SK-N-SH (cell line): ENCODE measurements around the gene NPEPL1. TPM values are rescaled to one million over a fixed set of nuclear protein-coding genes. Genes with fewer than 3 reads are reported as not detected.

ENCODE experiments used
- CTCF ChIA-PET: fragments of 300-600, 350-600 bp; formaldehyde crosslinking; extraction: SDS; loops from one replicate; lab custom pipeline; 2021; lab: Yijun Ruan, JAX
- POLR2A ChIA-PET: fragments of 350-600 bp; sonication (Branson Sonifier 250); formaldehyde crosslinking; extraction: SDS; loops from one replicate; lab custom pipeline; 2020; ENCODE audit warnings: antibody characterized with exemption, inconsistent platforms; lab: Yijun Ruan, JAX
- DNase-seq: peaks from one replicate; pipeline ENCODE4 v3.0.0; 2012
- H2AFZ ChIP-seq: fragments of 200-600 bp; sonication (generic); 2 replicates; pipeline ENCODE4 v1.8.1; 2016; ENCODE audit warnings: antibody characterized with exemption, mild to moderate bottlenecking, low read depth
- H3F3A ChIP-seq: fragments of 200-600 bp; sonication (generic); replicated peaks from 2 replicates; pipeline ENCODE3; 2016; ENCODE audit warnings: antibody characterized with exemption, mild to moderate bottlenecking; ENCODE audit not compliant: insufficient read depth
- H3K27ac ChIP-seq, 2 experiments: fragments of 200-500 bp in 1 of 2; fragments of 200-600 bp in 1 of 2; sonication (Bioruptor generic) in 1 of 2; sonication (generic), shearing (Covaris generic) in 1 of 2; 2 replicates each; pipeline versions ENCODE4 v1.5.1 to v1.6.1; 2014 to 2016; ENCODE audit warnings: low read depth in 2 of 2, inconsistent platforms in 1 of 2, low read length in 1 of 2, mild to moderate bottlenecking in 1 of 2, mixed read lengths in 1 of 2
- H3K27me3 ChIP-seq: fragments of 200-600 bp; sonication (generic), shearing (Covaris generic); 2 replicates; pipeline ENCODE4 v1.6.1; 2016; ENCODE audit warnings: mixed run types; ENCODE audit not compliant: insufficient read depth
- H3K36me3 ChIP-seq, 2 experiments: fragments of 200-500 bp in 1 of 2; fragments of 200-600 bp in 1 of 2; sonication (Bioruptor generic) in 1 of 2; sonication (generic) in 1 of 2; replicated peaks in 1 of 2; 2 replicates each; pipeline versions ENCODE3 to v1.5.1; 2014 to 2016; ENCODE audit warnings: low read length in 1 of 2, mild to moderate bottlenecking in 1 of 2; ENCODE audit not compliant: insufficient read depth in 2 of 2, control insufficient read depth in 1 of 2
- H3K4me1 ChIP-seq, 2 experiments: fragments of 200-500 bp in 1 of 2; fragments of 200-600 bp in 1 of 2; sonication (Bioruptor generic) in 1 of 2; sonication (generic), shearing (Covaris generic) in 1 of 2; 2 replicates each; pipeline versions ENCODE4 v1.5.1 to v1.6.1; 2014 to 2016; ENCODE audit warnings: low read depth in 1 of 2, low read length in 1 of 2, mixed run types in 1 of 2; ENCODE audit not compliant: insufficient read depth in 2 of 2, control insufficient read depth in 1 of 2
- H3K4me2 ChIP-seq: fragments of 200-600 bp; sonication (generic), shearing (Covaris generic); 2 replicates; pipeline ENCODE4 v1.6.1; 2017; ENCODE audit warnings: mixed run types
- H3K4me3 ChIP-seq, 2 experiments: fragments of 200-500 bp in 1 of 2; fragments of 200-600 bp in 1 of 2; sonication (Bioruptor generic) in 1 of 2; sonication (generic), shearing (Covaris generic) in 1 of 2; 2 replicates each; pipeline versions ENCODE4 v1.5.1 to v1.8.1; 2014 to 2016; ENCODE audit warnings: low read depth in 2 of 2, inconsistent platforms in 1 of 2, low read length in 1 of 2, mild to moderate bottlenecking in 1 of 2, mixed read lengths in 1 of 2, moderate library complexity in 1 of 2
- H3K79me2 ChIP-seq: fragments of 200-600 bp; sonication (generic); 2 replicates; pipeline ENCODE4 v1.8.1; 2017; ENCODE audit warnings: mild to moderate bottlenecking; ENCODE audit not compliant: insufficient read depth
- H3K9ac ChIP-seq: fragments of 200-600 bp; sonication (generic); 2 replicates; pipeline ENCODE4 v1.6.1; 2017; ENCODE audit warnings: mixed run types
- H3K9me2 ChIP-seq: fragments of 200-600 bp; sonication (generic); 2 replicates; pipeline ENCODE4 v1.6.1; 2017; ENCODE audit warnings: mixed run types
- H3K9me3 ChIP-seq: fragments of 200-600 bp; sonication (generic); 2 replicates; pipeline ENCODE4 v1.6.1; 2017; ENCODE audit warnings: mixed run types, mild to moderate bottlenecking, moderate library complexity
- H4K20me1 ChIP-seq: fragments of 200-600 bp; sonication (generic); 2 replicates; pipeline ENCODE4 v1.6.1; 2017; ENCODE audit warnings: mild to moderate bottlenecking, mixed run types; ENCODE audit not compliant: insufficient read depth
- CHD2 ChIP-seq: fragments of 150-350 bp; IDR thresholded peaks from 2 replicates; pipeline ENCODE4 v1.6.1; 2018; ENCODE audit warnings: low read length; ENCODE audit not compliant: partially characterized antibody
- CTCF ChIP-seq: fragments of 200-600 bp; sonication (generic); IDR thresholded peaks from 2 replicates; pipeline ENCODE4 v1.6.1; 2017; ENCODE audit warnings: antibody characterized with exemption, mild to moderate bottlenecking, moderate library complexity
- FOSL2 ChIP-seq: IDR thresholded peaks from 2 replicates; pipeline ENCODE4 v1.4.0; 2012; ENCODE audit warnings: low read depth, mild to moderate bottlenecking, moderate library complexity, borderline replicate concordance
- GATA2 ChIP-seq: sonication (generic); formaldehyde crosslinking; IDR thresholded peaks from 2 replicates; pipeline ENCODE4 v1.5.0; 2020; ENCODE audit warnings: mild to moderate bottlenecking, missing genetic modification reagents
- IRF3 ChIP-seq: fragments of 150-350 bp; IDR thresholded peaks from 2 replicates; pipeline ENCODE4 v1.6.1; 2016; ENCODE audit warnings: mild to moderate bottlenecking, low read depth, low read length
- MAX ChIP-seq: IDR thresholded peaks from 2 replicates; pipeline ENCODE4 v1.4.0; 2012; ENCODE audit warnings: low read depth
- MEF2A ChIP-seq: IDR thresholded peaks from 2 replicates; pipeline ENCODE4 v1.4.0; 2012; ENCODE audit warnings: low read depth, borderline replicate concordance
- MXI1 ChIP-seq: IDR thresholded peaks from 2 replicates; pipeline ENCODE4 v1.6.1; 2012; ENCODE audit warnings: mild to moderate bottlenecking, low read depth, low read length, improper control_type of control experiment
- RXRA ChIP-seq: IDR thresholded peaks from 2 replicates; pipeline ENCODE4 v1.4.0; 2012; ENCODE audit warnings: low read depth, mild to moderate bottlenecking, borderline replicate concordance
- SMC3 ChIP-seq: IDR thresholded peaks from 2 replicates; pipeline ENCODE4 v1.6.1; 2012; ENCODE audit warnings: low read depth, low read length, improper control_type of control experiment
- TAF1 ChIP-seq: IDR thresholded peaks from 2 replicates; pipeline ENCODE4 v1.6.1; 2012; ENCODE audit warnings: low read depth, mild to moderate bottlenecking, low read length, moderate library complexity, borderline replicate concordance
- USF2 ChIP-seq: fragments of 150-350 bp; IDR thresholded peaks from 2 replicates; pipeline ENCODE4 v1.6.1; 2017; ENCODE audit warnings: antibody characterized with exemption, low read length, low read depth, borderline replicate concordance
- ZBTB33 ChIP-seq: IDR thresholded peaks from 2 replicates; pipeline ENCODE4 v1.4.0; 2012; ENCODE audit warnings: low read depth, borderline replicate concordance
- WGBS: methylation state at CpG from one replicate; pipeline ENCODE4 v1.1.6; 2017; ENCODE audit warnings: low lambda C conversion rate; 5-methylcytosine and 5-hydroxymethylcytosine counted together
- polyA plus RNA-seq, 3 experiments: library from polyadenylated mRNA; depleted of rRNA; stranded (reverse); fragments of >200 nt; gene quantifications; 2 replicates each; pipeline ENCODE4 v1.2.3, GENCODE V29; 2012

Gene NPEPL1
- polyA plus RNA-seq, 1 of the 3 experiments (the other 2 are of a cell fraction), result 2.8 TPM

- Histone ChIP-seq H3K9ac (no peak overlapping the region), H3K27ac (no peak overlapping the region), H3K36me3 (peaks cover 3 to 6% of the 10 kb centered on the region in 2 experiments), H3K9me3 (no peaks in the 10 kb centered on the region), H3K4me1 (peaks cover 0 to 3% of the 10 kb centered on the region in 2 experiments; a peak in 1 of 4 replicates), H3K79me2 (no peaks in the 10 kb centered on the region; the same call in 1 of the 2 replicates), H3K27me3 (no peaks in the 10 kb centered on the region), H2AFZ (no peak overlapping the region), H3K4me2 (no peak overlapping the region), H3F3A (no peaks in the 10 kb centered on the region), H4K20me1 (no peaks in the 10 kb centered on the region), H3K9me2 (no peaks in the 10 kb centered on the region), H3K4me3 (no peak overlapping the region)
- peak; percentile 16 for DNase-seq
- ChIA-PET CTCF (no interaction called here), POLR2A (no interaction called here)
- TF ChIP-seq CTCF (no peak), USF2 (no peak), CHD2 (no peak), MEF2A (no peak), SMC3 (no peak)
- 86% methylated on average over 11 of the region's 28 CpGs for WGBS
Measured at GRCh38 chr20:58708246-58708931, 15.8 kb downstream of the NPEPL1 start.

GRCh38 chr20:58709013-58709702 lies 16.6 kb downstream of the NPEPL1 start:
- Histone ChIP-seq H2AFZ (no peak overlapping the region), H4K20me1 (no peaks in the 10 kb centered on the region), H3K79me2 (no peaks in the 10 kb centered on the region; the same call in 1 of the 2 replicates), H3K9me2 (no peaks in the 10 kb centered on the region), H3F3A (no peaks in the 10 kb centered on the region), H3K27me3 (no peaks in the 10 kb centered on the region), H3K9ac (no peak overlapping the region), H3K4me1 (peaks cover 0 to 3% of the 10 kb centered on the region in 2 experiments; a peak in 1 of 4 replicates), H3K9me3 (no peaks in the 10 kb centered on the region), H3K36me3 (peaks cover 0 to under 1% of the 10 kb centered on the region in 2 experiments), H3K4me3 (no peak overlapping the region), H3K4me2 (no peak overlapping the region), H3K27ac (no peak overlapping the region)
- ChIA-PET POLR2A (no interaction called here), CTCF (no interaction called here)
- 93% methylated on average over 8 of the region's 9 CpGs for WGBS
- peak; percentile 19 for DNase-seq
- TF ChIP-seq MAX, result no peak
- TF ChIP-seq TAF1, result no peak
- TF ChIP-seq FOSL2, result no peak
- no peak for TF ChIP-seq SMC3
- no peak for TF ChIP-seq ZBTB33
- no peak for TF ChIP-seq GATA2
- no peak for TF ChIP-seq IRF3
- TF ChIP-seq RXRA, result no peak
- TF ChIP-seq MXI1, result no peak
